Mesenchymal stem cell (in vitro differentiated cells and primary cell): Measurements from ENCODE around the gene PRRT2.

Experiments
- DNase-seq: peaks from one replicate; pipeline ENCODE4 v3.0.0-alpha.2; 2013
- H2AFZ ChIP-seq: one replicate; pipeline ENCODE4 v1.6.1; 2013; ENCODE audit warnings: low read depth, mild to moderate bottlenecking, control low read depth, inconsistent platforms, low read length, moderate library complexity
- H2AK5ac ChIP-seq: 2 replicates; pipeline ENCODE4 v1.6.1; 2013; ENCODE audit warnings: low read length, moderate library complexity, mild to moderate bottlenecking, inconsistent platforms; ENCODE audit not compliant: severe bottlenecking
- H2BK120ac ChIP-seq: one replicate; pipeline ENCODE4 v1.6.1; 2013; ENCODE audit warnings: low read depth, mild to moderate bottlenecking, inconsistent platforms, low read length, moderate library complexity
- H2BK12ac ChIP-seq, 2 experiments: one replicate each; pipeline ENCODE4 v1.6.1; 2013; ENCODE audit warnings: inconsistent platforms in 2 of 2, low read length in 2 of 2, mild to moderate bottlenecking in 2 of 2, moderate library complexity in 2 of 2, control low read depth in 1 of 2
- H2BK15ac ChIP-seq: one replicate; pipeline ENCODE4 v1.6.1; 2013; ENCODE audit warnings: mild to moderate bottlenecking, low read depth, inconsistent platforms; ENCODE audit not compliant: poor library complexity, severe bottlenecking
- H2BK5ac ChIP-seq: 2 replicates; pipeline ENCODE4 v1.6.1; 2013; ENCODE audit warnings: low read depth, mild to moderate bottlenecking, low read length, control low read depth, inconsistent platforms; ENCODE audit not compliant: poor library complexity, severe bottlenecking
- H3K14ac ChIP-seq, 2 experiments: one replicate each; pipeline ENCODE4 v1.6.1; 2013; ENCODE audit warnings: inconsistent platforms in 2 of 2, low read length in 2 of 2, control low read depth in 1 of 2, mild to moderate bottlenecking in 1 of 2, moderate library complexity in 1 of 2
- H3K18ac ChIP-seq, 2 experiments: one replicate each; pipeline ENCODE4 v1.6.1; 2013; ENCODE audit warnings: inconsistent platforms in 2 of 2, low read length in 2 of 2, control low read depth in 1 of 2, low read depth in 1 of 2, mild to moderate bottlenecking in 1 of 2
- H3K23ac ChIP-seq, 2 experiments: one replicate each; pipeline ENCODE4 v1.6.1; 2013; ENCODE audit warnings: inconsistent platforms in 2 of 2, low read length in 2 of 2, mild to moderate bottlenecking in 2 of 2, moderate library complexity in 2 of 2, control low read depth in 1 of 2
- H3K27ac ChIP-seq: 2 replicates; pipeline ENCODE4 v1.5.1; 2013; ENCODE audit warnings: mild to moderate bottlenecking, moderate library complexity, low read length, control low read depth, inconsistent platforms; ENCODE audit not compliant: poor library complexity, severe bottlenecking
- H3K27me3 ChIP-seq, 2 experiments: 2 replicates each; pipeline versions ENCODE4 v1.6.1 to v1.7.0; 2013; ENCODE audit warnings: low read length in 2 of 2, mild to moderate bottlenecking in 2 of 2, moderate library complexity in 2 of 2, control low read depth in 1 of 2, inconsistent platforms in 1 of 2; ENCODE audit not compliant: control insufficient read depth in 1 of 2, insufficient read depth in 1 of 2
- H3K36me3 ChIP-seq, 2 experiments: 2 replicates each; pipeline versions ENCODE4 v1.6.1 to v1.7.0; 2013; ENCODE audit warnings: low read length in 2 of 2, control low read depth in 1 of 2, inconsistent platforms in 1 of 2, low read depth in 1 of 2, mild to moderate bottlenecking in 1 of 2; ENCODE audit not compliant: insufficient read depth in 2 of 2, control insufficient read depth in 1 of 2
- H3K4ac ChIP-seq, 2 experiments: one replicate each; pipeline ENCODE4 v1.6.1; 2013; ENCODE audit warnings: inconsistent platforms in 2 of 2, low read length in 2 of 2, mild to moderate bottlenecking in 2 of 2, moderate library complexity in 2 of 2, control low read depth in 1 of 2, low read depth in 1 of 2
- H3K4me1 ChIP-seq: 2 replicates; pipeline ENCODE4 v1.6.1; 2013; ENCODE audit warnings: low read depth, low read length, control low read depth; ENCODE audit not compliant: control insufficient read depth, insufficient read depth
- H3K4me2 ChIP-seq: 2 replicates; pipeline ENCODE4 v1.6.1; 2013; ENCODE audit warnings: low read length, mild to moderate bottlenecking, inconsistent platforms; ENCODE audit not compliant: poor library complexity, severe bottlenecking
- H3K4me3 ChIP-seq, 2 experiments: 2 replicates each; pipeline versions ENCODE4 v1.5.1 to v1.7.0; 2013; ENCODE audit warnings: low read length in 2 of 2, mild to moderate bottlenecking in 2 of 2, control low read depth in 1 of 2, low read depth in 1 of 2; ENCODE audit not compliant: insufficient read depth in 1 of 2
- H3K79me1 ChIP-seq: replicated peaks from 2 replicates; pipeline ENCODE4 v1.6.1; 2013; ENCODE audit warnings: mild to moderate bottlenecking, control low read depth, low read length, inconsistent platforms; ENCODE audit not compliant: poor library complexity, severe bottlenecking
- H3K9ac ChIP-seq: 2 replicates; pipeline ENCODE4 v1.7.0; 2013; ENCODE audit warnings: mild to moderate bottlenecking, low read length, moderate library complexity
- H3K9me3 ChIP-seq: 2 replicates; pipeline ENCODE4 v1.7.0; 2013; ENCODE audit warnings: mild to moderate bottlenecking, low read length; ENCODE audit not compliant: control insufficient read depth
- H4K8ac ChIP-seq: one replicate; pipeline ENCODE4 v1.6.1; 2013; ENCODE audit warnings: inconsistent platforms, mild to moderate bottlenecking, low read length, moderate library complexity
- H4K91ac ChIP-seq: one replicate; pipeline ENCODE4 v1.6.1; 2013; ENCODE audit warnings: mild to moderate bottlenecking, low read length, inconsistent platforms
- WGBS: methylation state at CpG from one replicate; pipeline ENCODE4 v1.1.7; 2013; ENCODE audit warnings: mixed read lengths; 5-methylcytosine and 5-hydroxymethylcytosine counted together

Gene PRRT2

DNA sequence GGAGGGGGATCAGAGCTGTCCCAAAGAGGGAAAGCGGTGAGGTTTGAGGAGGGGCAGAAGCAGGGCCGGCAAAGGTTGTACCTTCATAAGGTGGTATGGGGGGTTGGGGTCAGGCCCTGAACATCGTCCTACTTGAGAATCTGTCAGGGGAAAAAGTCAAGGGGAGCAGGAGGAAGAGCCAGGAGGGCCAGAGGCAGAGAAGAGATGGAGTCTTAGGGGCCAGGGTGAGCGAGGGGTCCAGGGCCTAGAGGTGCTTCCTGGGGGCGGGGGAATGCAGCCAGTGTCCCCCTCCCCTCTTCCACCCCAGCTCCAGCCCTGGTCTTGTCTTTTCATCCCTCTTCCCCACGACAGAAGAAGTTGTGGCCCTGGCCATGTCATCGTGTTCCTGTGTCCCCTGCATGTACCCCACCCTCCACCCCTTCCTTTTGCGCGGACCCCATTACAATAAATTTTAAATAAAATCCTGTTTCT, 1.3 kb upstream of the PRRT2 start:
- peaks cover 16 to 33% of the 10 kb centered on the region in 2 experiments for H3K36me3 ChIP-seq
- peak overlapping the region; percentile 56 for H4K91ac ChIP-seq
- H2BK12ac ChIP-seq = no peak overlapping the region
- no peak overlapping the region for H3K23ac ChIP-seq
- H3K9me3 ChIP-seq = no peaks in the 10 kb centered on the region
- peak overlapping the region; percentile 2 for H4K8ac ChIP-seq
- no peak overlapping the region for H2BK15ac ChIP-seq
- H2AK5ac ChIP-seq = no peak overlapping the region
- no peak for DNase-seq
- peak overlapping the region; percentile 39 for H2BK120ac ChIP-seq
- H3K79me1 ChIP-seq = peaks cover 10% of the 10 kb centered on the region
- peak overlapping the region; percentile 87 for H3K9ac ChIP-seq
- no peak overlapping the region for H2AFZ ChIP-seq
- H3K27ac ChIP-seq = peak overlapping the region; percentile 29
- H3K14ac ChIP-seq = no peak overlapping the region
- peak overlapping the region; percentile 41 to 47 for H3K18ac ChIP-seq
- 12% methylated on average over 8 of the region's 9 CpGs for WGBS
- H3K27me3 ChIP-seq = no peaks in the 10 kb centered on the region
- H3K4me2 ChIP-seq = peak overlapping the region; percentile 27
- H2BK5ac ChIP-seq = no peak overlapping the region
- H3K4me3 ChIP-seq = peak overlapping the region in 1 of 2 experiments; percentile 90
- peaks cover 62% of the 10 kb centered on the region for H3K4me1 ChIP-seq
- no peak overlapping the region for H3K4ac ChIP-seq

DNA sequence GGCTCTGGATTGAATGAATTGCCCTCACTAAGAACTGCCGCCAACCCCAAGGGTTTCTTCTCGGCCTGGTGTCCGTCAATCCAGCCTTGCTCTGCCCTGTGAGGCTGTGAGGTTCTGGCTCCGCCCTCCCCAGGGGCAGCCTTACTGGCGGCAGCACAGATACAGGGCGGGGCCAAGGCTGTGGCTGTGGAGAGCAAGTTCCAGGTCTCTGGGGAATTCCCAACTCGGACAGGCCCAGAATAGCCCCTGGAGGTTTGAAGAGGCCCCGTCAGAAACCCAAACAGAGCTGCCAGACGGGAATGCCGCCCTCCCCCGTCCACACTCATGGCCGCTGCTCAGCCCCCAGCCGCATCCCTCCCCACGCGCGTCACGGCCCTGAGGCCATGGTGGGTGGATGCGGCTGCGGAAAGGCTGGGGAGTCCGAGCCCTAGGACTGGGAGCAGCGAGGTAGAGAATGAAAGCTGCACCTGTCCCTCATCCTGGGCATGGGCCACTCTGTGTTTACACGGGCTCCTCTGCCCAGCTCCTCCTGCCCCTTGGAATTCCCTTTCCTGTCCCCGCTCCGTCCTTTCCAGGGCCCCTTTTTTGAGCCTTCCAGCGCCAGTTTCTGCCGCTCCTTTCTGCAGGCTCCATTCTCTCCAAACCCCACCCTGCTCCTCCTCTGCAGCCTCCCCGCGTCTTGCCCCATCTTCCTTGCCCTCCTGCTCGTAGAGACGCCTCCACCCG, 660 bp upstream of the PRRT2 start:
- Histone ChIP-seq H2BK120ac (peak overlapping the region; percentile 35), H3K79me1 (peaks cover 10% of the 10 kb centered on the region), H2BK15ac (peak overlapping the region; percentile 17), H3K4me1 (peaks cover 62% of the 10 kb centered on the region), H3K18ac (peak overlapping the region; percentile 2 to 69), H3K27me3 (no peaks in the 10 kb centered on the region), H4K8ac (peak overlapping the region; percentile 72), H3K14ac (peak overlapping the region in 1 of 2 experiments; percentile 45), H3K4me3 (peak overlapping the region; percentile 59 to 90), H3K9ac (peak overlapping the region; percentile 87), H3K23ac (peak overlapping the region in 1 of 2 experiments; percentile 11), H3K4ac (peak overlapping the region; percentile 50 to 75), H3K4me2 (peak overlapping the region; percentile 96), H2BK5ac (no peak overlapping the region), H2AK5ac (no peak overlapping the region), H4K91ac (peak overlapping the region; percentile 76), H3K36me3 (peaks cover 16 to 33% of the 10 kb centered on the region in 2 experiments), H3K9me3 (no peaks in the 10 kb centered on the region), H2BK12ac (peak overlapping the region; percentile 23 to 78), H2AFZ (peak overlapping the region; percentile 72), H3K27ac (peak overlapping the region; percentile 86)
- peak; percentile 99 for DNase-seq
- WGBS = 1% methylated on average over 23 of the region's 31 CpGs

DNA sequence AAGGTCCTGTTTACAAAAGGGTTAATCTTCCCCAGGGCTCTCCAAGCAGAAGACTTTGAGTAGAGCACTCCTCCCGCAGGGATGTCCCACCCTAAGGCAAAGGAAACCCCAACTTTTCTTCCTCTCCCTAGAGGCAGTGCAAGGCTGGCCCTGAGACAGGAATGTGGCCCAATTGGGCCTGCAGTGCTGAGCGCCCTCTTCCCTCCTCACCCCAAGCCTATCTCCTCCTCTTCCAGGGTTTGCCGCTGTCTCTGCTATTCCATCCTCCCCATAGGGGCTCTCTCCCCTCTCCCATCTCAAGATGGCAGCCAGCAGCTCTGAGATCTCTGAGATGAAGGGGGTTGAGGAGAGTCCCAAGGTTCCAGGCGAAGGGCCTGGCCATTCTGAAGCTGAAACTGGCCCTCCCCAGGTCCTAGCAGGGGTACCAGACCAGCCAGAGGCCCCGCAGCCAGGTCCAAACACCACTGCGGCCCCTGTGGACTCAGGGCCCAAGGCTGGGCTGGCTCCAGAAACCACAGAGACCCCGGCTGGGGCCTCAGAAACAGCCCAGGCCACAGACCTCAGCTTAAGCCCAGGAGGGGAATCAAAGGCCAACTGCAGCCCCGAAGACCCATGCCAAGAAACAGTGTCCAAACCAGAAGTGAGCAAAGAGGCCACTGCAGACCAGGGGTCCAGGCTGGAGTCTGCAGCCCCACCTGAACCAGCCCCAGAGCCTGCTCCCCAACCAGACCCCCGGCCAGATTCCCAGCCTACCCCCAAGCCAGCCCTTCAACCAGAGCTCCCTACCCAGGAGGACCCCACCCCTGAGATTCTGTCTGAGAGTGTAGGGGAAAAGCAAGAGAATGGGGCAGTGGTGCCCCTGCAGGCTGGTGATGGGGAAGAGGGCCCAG, 1.0 kb downstream of the PRRT2 start:
- H3K9ac ChIP-seq = peak overlapping the region; percentile 87
- peak overlapping the region in 1 of 2 experiments; percentile 17 for H3K4ac ChIP-seq
- peak overlapping the region in 1 of 2 experiments; percentile 90 for H3K4me3 ChIP-seq
- H3K4me2 ChIP-seq = peak overlapping the region; percentile 96
- peak overlapping the region; percentile 40 to 95 for H3K18ac ChIP-seq
- H3K27ac ChIP-seq = no peak overlapping the region
- H2AK5ac ChIP-seq = peak overlapping the region; percentile 50
- peak overlapping the region in 1 of 2 experiments; percentile 46 for H3K23ac ChIP-seq
- H3K36me3 ChIP-seq = peaks cover 19 to 27% of the 10 kb centered on the region in 2 experiments
- no peak overlapping the region for H4K91ac ChIP-seq
- peak overlapping the region; percentile 79 to 83 for H2BK12ac ChIP-seq
- peak overlapping the region; percentile 12 for H4K8ac ChIP-seq
- DNase-seq = no peak
- no peak overlapping the region for H2BK120ac ChIP-seq
- H3K27me3 ChIP-seq = no peaks in the 10 kb centered on the region
- H2BK5ac ChIP-seq = no peak overlapping the region
- H3K14ac ChIP-seq = no peak overlapping the region
- H3K4me1 ChIP-seq = peaks cover 58% of the 10 kb centered on the region
- H3K9me3 ChIP-seq = no peaks in the 10 kb centered on the region
- H2BK15ac ChIP-seq = peak overlapping the region; percentile 88
- 83% methylated on average over 6 of the region's 9 CpGs for WGBS
- H3K79me1 ChIP-seq = peaks cover 10% of the 10 kb centered on the region
- H2AFZ ChIP-seq = no peak overlapping the region
